PC-9 (cell line): ENCODE measurements around the gene ACAT2. TPM values are rescaled to one million over a fixed set of nuclear protein-coding genes. Genes with fewer than 3 reads are reported as not detected.

Source experiments
- BruUV-seq: library from RNA; stranded (reverse); fragments of 400-500 nt; replicated peaks from 2 replicates; lab custom pipeline; 2021; lab: Mats Ljungman, UMichigan
- CTCF ChIA-PET: fragments of 300-600 bp; sonication (Branson Sonifier 250); formaldehyde crosslinking; loops from one replicate; lab custom pipeline; 2022; ENCODE audit warnings: antibody characterized with exemption; lab: Charles Lee
- POLR2A ChIA-PET: fragments of 300-600 bp; sonication (Branson Sonifier 250); formaldehyde crosslinking; loops from one replicate; lab custom pipeline; 2022; ENCODE audit warnings: antibody characterized with exemption; ENCODE audit not compliant: unreplicated experiment; lab: Charles Lee
- DNase-seq, 2 experiments: peaks; one replicate each; pipeline versions ENCODE4 v3.0.0 to v3.0.0-alpha.2; 2015 to 2022; ENCODE audit warnings: mixed read lengths in 1 of 2
- H2AFZ ChIP-seq: fragments of 200-600 bp; sonication (generic); 2 replicates; pipeline ENCODE4 v1.8.1; 2017; ENCODE audit warnings: antibody characterized with exemption
- H3F3A ChIP-seq: fragments of 200-600 bp; sonication (generic); 2 replicates; pipeline ENCODE4 v1.8.1; 2017; ENCODE audit warnings: antibody characterized with exemption, mild to moderate bottlenecking, low read depth; ENCODE audit not compliant: insufficient read depth
- H3K27ac ChIP-seq: fragments of 200-600 bp; sonication (generic); 2 replicates; pipeline ENCODE4 v1.6.1; 2016; ENCODE audit warnings: mixed run types
- H3K27me3 ChIP-seq: fragments of 200-600 bp; sonication (generic); 2 replicates; pipeline ENCODE4 v1.6.1; 2016; ENCODE audit warnings: low read depth, mixed run types; ENCODE audit not compliant: insufficient read depth
- H3K36me3 ChIP-seq: fragments of 200-600 bp; sonication (generic); 2 replicates; pipeline ENCODE4 v1.6.1; 2016; ENCODE audit warnings: low read depth, mixed run types
- H3K4me1 ChIP-seq: fragments of 200-600 bp; sonication (generic); replicated peaks from 2 replicates; pipeline ENCODE4 v1.6.1; 2016; ENCODE audit warnings: mixed run types; ENCODE audit not compliant: insufficient read depth
- H3K4me2 ChIP-seq: fragments of 200-600 bp; sonication (generic); 2 replicates; pipeline ENCODE4 v1.6.1; 2017; ENCODE audit warnings: mixed run types
- H3K4me3 ChIP-seq: fragments of 200-600 bp; sonication (generic); 2 replicates; pipeline ENCODE4 v1.6.1; 2016; ENCODE audit warnings: mixed run types
- H3K79me2 ChIP-seq: fragments of 200-600 bp; sonication (generic); 2 replicates; pipeline ENCODE4 v1.6.1; 2017; ENCODE audit warnings: low read depth, mixed run types
- H3K9me2 ChIP-seq: fragments of 200-600 bp; sonication (generic); 2 replicates; pipeline ENCODE4 v1.8.1; 2017; ENCODE audit warnings: mild to moderate bottlenecking; ENCODE audit not compliant: insufficient read depth
- H3K9me3 ChIP-seq: fragments of 200-600 bp; sonication (generic); 2 replicates; pipeline ENCODE4 v1.8.1; 2016; ENCODE audit warnings: low read depth; ENCODE audit not compliant: insufficient read depth
- H4K20me1 ChIP-seq: fragments of 200-600 bp; sonication (generic); 2 replicates; pipeline ENCODE4 v1.8.1; 2017; ENCODE audit not compliant: insufficient read depth
- EZH2 ChIP-seq: fragments of 200-600 bp; sonication (generic); IDR thresholded peaks from 2 replicates; pipeline ENCODE4 v1.8.0; 2017; ENCODE audit warnings: antibody characterized with exemption, low read depth
- intact Hi-C: fragments of 100-400 bp; cut with micrococcal nuclease; formaldehyde crosslinking; loops from one replicate; pipeline ENCODE4 v1.10.0; 2022; ENCODE audit not compliant: unreplicated experiment
- total RNA-seq: library from RNA; stranded (reverse); gene quantifications from 2 replicates; pipeline ENCODE4 v1.2.3, GENCODE V29; 2021
- TF ChIP-seq, protein P1 (sequence below): fragments of 200-600 bp; sonication (generic); conservative IDR thresholded peaks from 2 replicates; pipeline ENCODE4 v1.6.1; 2017; ENCODE audit warnings: mixed run types, antibody characterized with exemption, mild to moderate bottlenecking, moderate library complexity

The ACAT2 gene
- total RNA-seq, 1 experiment from 2014 or later, result 71.0 TPM

DNA sequence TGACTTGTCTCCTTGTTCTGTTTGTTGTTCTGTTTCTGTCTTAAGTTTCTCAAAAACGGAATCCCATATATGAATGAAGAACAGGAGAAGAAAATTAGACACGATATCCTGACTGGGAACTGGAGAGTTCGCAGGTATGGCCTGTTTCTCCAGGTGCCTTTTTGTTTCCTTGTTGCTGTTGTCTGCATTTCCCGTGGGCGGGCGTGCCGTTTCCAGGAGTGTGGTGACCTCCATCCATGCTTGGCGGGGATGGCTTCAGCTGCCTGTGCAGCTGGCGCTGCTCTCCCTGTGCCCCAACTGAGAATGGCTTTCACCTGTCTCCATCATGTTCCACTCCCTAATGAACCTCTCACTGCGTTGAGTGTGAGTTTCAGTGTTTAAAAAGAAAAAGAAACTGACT is 42.7 kb downstream of the ACAT2 start:
- H3K9me2 ChIP-seq, result no peaks in the 10 kb centered on the region
- POLR2A ChIA-PET, result no interaction called here
- no peak overlapping the region for H2AFZ ChIP-seq

DNA sequence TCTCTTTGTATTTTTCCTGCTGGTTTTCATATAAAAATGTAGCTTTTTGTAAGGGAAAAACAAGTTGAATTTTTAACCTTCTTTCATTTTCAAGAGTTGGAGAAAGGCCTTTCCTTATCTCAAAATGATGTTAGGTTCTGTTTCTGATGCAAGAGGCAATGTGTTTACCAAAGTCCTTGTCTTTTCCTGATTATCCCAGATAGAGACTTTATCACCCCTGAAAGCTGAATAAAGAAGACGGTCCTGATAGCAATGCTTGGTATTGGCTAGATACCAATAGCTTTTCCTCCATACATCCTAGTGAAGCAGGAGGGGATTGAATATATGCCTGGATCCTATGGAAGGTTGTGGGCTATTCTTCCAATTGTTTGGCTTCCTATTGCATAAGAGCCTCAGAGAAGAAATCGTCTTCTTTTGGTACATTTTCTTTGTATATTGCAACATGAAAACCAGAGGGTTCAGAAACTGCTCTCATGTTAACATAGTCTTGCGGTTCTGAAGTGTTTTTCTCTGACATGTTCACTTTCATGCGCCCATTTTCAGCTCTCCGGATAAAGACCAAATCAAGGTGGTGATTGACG is 43.7 kb downstream of the ACAT2 start:
- BruUV-seq, result no TSS peak
- ChIA-PET CTCF (no interaction called here), POLR2A (no interaction called here)
- no peak overlapping the region for H2AFZ ChIP-seq
- H3K4me2 ChIP-seq, result no peak overlapping the region
- TF ChIP-seq, protein P1, sequence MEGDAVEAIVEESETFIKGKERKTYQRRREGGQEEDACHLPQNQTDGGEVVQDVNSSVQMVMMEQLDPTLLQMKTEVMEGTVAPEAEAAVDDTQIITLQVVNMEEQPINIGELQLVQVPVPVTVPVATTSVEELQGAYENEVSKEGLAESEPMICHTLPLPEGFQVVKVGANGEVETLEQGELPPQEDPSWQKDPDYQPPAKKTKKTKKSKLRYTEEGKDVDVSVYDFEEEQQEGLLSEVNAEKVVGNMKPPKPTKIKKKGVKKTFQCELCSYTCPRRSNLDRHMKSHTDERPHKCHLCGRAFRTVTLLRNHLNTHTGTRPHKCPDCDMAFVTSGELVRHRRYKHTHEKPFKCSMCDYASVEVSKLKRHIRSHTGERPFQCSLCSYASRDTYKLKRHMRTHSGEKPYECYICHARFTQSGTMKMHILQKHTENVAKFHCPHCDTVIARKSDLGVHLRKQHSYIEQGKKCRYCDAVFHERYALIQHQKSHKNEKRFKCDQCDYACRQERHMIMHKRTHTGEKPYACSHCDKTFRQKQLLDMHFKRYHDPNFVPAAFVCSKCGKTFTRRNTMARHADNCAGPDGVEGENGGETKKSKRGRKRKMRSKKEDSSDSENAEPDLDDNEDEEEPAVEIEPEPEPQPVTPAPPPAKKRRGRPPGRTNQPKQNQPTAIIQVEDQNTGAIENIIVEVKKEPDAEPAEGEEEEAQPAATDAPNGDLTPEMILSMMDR, result no peak
- no peak for TF ChIP-seq EZH2
- H3F3A ChIP-seq, result peaks cover 10% of the 10 kb centered on the region
- no peak for DNase-seq
- no peak overlapping the region for H3K4me3 ChIP-seq
- H4K20me1 ChIP-seq, result no peaks in the 10 kb centered on the region
- H3K79me2 ChIP-seq, result no peaks in the 10 kb centered on the region
- no peaks in the 10 kb centered on the region for H3K9me2 ChIP-seq
- no peaks in the 10 kb centered on the region for H3K9me3 ChIP-seq
- H3K4me1 ChIP-seq, result peaks cover 10% of the 10 kb centered on the region
- intact Hi-C loops, result no loop called here
- H3K27me3 ChIP-seq, result no peaks in the 10 kb centered on the region
- H3K36me3 ChIP-seq, result no peaks in the 10 kb centered on the region
- H3K27ac ChIP-seq, result no peak overlapping the region

More for the DNA sequence above, 42.7 kb downstream of the ACAT2 start:
- Histone ChIP-seq H3K4me2 (no peak overlapping the region), H3K79me2 (no peaks in the 10 kb centered on the region), H3K27me3 (no peaks in the 10 kb centered on the region), H3K4me1 (peaks cover 10% of the 10 kb centered on the region), H3F3A (peaks cover 10% of the 10 kb centered on the region), H3K36me3 (no peaks in the 10 kb centered on the region), H3K27ac (no peak overlapping the region), H4K20me1 (no peaks in the 10 kb centered on the region), H3K9me3 (no peaks in the 10 kb centered on the region), H3K4me3 (no peak overlapping the region)
- CTCF ChIA-PET, result no interaction called here
- TF ChIP-seq EZH2, result no peak
- DNase-seq, result no peak
- intact Hi-C loops, result no loop called here
- BruUV-seq, result no TSS peak

DNA sequence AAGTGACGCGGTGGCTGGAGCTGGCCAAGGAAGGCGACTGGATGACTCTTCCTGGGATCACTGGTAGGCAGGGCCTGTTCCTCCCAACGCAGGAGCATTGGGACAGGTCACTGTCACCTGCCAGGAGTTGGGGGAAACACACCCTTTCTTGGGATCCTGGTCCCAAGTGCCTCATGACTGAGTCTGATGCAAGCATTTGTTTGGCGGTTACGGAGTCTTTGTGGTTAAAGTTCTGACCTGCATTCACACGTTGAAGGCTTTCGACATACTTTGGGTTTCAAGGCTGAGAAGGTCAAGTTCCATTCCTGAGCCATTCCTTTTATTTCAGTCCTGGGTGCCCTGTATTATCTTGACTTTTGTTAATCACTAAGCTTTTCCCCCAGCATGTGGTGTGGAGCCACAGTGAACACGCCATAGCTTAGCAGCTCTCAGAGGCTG is 44.2 kb downstream of the ACAT2 start:
- Histone ChIP-seq H3K27ac (no peak overlapping the region), H2AFZ (no peak overlapping the region), H3K9me2 (no peaks in the 10 kb centered on the region), H3K4me3 (no peak overlapping the region), H3K27me3 (no peaks in the 10 kb centered on the region), H4K20me1 (no peaks in the 10 kb centered on the region), H3K36me3 (no peaks in the 10 kb centered on the region), H3K9me3 (no peaks in the 10 kb centered on the region), H3F3A (peaks cover 10% of the 10 kb centered on the region), H3K4me2 (no peak overlapping the region), H3K4me1 (peaks cover 10% of the 10 kb centered on the region), H3K79me2 (no peaks in the 10 kb centered on the region)
- no TSS peak for BruUV-seq
- intact Hi-C loops, result no loop called here
- POLR2A ChIA-PET, result no interaction called here
- CTCF ChIA-PET, result no interaction called here
- no peak for DNase-seq
- TF ChIP-seq EZH2, result no peak
- TF ChIP-seq, protein P1, result no peak
